ENCODE results near the gene CTNS.

DNA sequence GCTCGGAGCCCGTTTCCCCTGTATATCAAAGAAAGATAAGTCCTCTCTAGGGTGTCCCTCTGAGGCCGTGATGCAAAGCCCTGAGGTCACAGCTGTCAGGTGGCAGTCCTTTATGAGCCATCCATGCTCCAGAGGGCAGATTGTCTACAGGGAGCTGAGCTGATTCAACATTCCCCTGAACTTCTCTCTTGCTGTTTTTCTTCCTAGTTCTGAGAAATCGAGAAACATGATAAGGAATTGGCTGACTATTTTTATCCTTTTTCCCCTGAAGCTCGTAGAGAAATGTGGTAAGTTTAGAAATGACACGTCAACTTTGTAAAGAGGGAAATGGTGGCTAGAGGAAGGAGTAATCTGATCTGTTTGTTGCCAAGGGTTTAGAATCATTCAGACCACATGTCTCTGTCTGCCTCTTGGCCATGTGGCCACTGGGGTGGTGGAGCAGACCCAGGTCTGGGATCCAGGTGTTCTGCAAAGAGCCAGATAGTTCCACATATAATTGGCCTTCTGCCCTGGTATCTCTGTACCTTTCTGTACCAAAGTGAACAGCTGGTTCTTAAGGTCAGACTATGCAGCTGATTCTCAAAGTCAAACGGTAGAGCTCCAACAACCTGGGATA is 3.5 kb downstream of the CTNS start:
- TF ChIP-seq CEBPB (IDR thresholded peaks at IDR 0.05) (no peak), EP300 (IDR thresholded peaks at IDR 0.05; ENCODE audit: borderline replicate concordance) (no peak), YY1 (IDR thresholded peaks at IDR 0.05; ENCODE audit: low read depth) (no peak), FOXM1 (IDR thresholded peaks at IDR 0.05; ENCODE audit: borderline replicate concordance, low read depth) (no peak), TCF12 (IDR thresholded peaks at IDR 0.05; ENCODE audit: low read depth) (no peak), RAD21 (IDR thresholded peaks at IDR 0.05; ENCODE audit: low read depth) (no peak), TAF1 (IDR thresholded peaks at IDR 0.05; ENCODE audit: low read depth) (no peak), NFIC (IDR thresholded peaks at IDR 0.05) (no peak), TEAD4 (IDR thresholded peaks at IDR 0.05) (no peak)
- TF ChIP-seq, protein P1, sequence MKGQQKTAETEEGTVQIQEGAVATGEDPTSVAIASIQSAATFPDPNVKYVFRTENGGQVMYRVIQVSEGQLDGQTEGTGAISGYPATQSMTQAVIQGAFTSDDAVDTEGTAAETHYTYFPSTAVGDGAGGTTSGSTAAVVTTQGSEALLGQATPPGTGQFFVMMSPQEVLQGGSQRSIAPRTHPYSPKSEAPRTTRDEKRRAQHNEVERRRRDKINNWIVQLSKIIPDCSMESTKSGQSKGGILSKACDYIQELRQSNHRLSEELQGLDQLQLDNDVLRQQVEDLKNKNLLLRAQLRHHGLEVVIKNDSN (IDR thresholded peaks at IDR 0.05), result no peak
- TF ChIP-seq, protein P2, sequence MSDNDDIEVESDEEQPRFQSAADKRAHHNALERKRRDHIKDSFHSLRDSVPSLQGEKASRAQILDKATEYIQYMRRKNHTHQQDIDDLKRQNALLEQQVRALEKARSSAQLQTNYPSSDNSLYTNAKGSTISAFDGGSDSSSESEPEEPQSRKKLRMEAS (IDR thresholded peaks at IDR 0.05), result no peak
- TF ChIP-seq, protein P3, sequence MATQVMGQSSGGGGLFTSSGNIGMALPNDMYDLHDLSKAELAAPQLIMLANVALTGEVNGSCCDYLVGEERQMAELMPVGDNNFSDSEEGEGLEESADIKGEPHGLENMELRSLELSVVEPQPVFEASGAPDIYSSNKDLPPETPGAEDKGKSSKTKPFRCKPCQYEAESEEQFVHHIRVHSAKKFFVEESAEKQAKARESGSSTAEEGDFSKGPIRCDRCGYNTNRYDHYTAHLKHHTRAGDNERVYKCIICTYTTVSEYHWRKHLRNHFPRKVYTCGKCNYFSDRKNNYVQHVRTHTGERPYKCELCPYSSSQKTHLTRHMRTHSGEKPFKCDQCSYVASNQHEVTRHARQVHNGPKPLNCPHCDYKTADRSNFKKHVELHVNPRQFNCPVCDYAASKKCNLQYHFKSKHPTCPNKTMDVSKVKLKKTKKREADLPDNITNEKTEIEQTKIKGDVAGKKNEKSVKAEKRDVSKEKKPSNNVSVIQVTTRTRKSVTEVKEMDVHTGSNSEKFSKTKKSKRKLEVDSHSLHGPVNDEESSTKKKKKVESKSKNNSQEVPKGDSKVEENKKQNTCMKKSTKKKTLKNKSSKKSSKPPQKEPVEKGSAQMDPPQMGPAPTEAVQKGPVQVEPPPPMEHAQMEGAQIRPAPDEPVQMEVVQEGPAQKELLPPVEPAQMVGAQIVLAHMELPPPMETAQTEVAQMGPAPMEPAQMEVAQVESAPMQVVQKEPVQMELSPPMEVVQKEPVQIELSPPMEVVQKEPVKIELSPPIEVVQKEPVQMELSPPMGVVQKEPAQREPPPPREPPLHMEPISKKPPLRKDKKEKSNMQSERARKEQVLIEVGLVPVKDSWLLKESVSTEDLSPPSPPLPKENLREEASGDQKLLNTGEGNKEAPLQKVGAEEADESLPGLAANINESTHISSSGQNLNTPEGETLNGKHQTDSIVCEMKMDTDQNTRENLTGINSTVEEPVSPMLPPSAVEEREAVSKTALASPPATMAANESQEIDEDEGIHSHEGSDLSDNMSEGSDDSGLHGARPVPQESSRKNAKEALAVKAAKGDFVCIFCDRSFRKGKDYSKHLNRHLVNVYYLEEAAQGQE (IDR thresholded peaks at IDR 0.05; ENCODE audit: low read depth), result no peak
